Naive thymus-derived CD4-positive, alpha-beta T cell (primary cell): ENCODE results near the gene MYO16. TPM values are rescaled to one million over a fixed set of nuclear protein-coding genes. Genes with fewer than 3 reads are reported as not detected.

Source experiments
- ATAC-seq: fragments of 150-1000 bp; cut with Tn5 transposase; 2 replicates; pipeline ENCODE4 v1.10.0; 2021; ENCODE audit warnings: mild to moderate bottlenecking, moderate library complexity
- CTCF ChIA-PET: fragments of 350-600 bp; sonication (Branson Sonifier 250); formaldehyde crosslinking; loops from one replicate; lab custom pipeline; 2021; ENCODE audit warnings: antibody characterized with exemption; lab: Charles Lee
- POLR2A ChIA-PET: fragments of 350-600 bp; sonication (Branson Sonifier 250); formaldehyde crosslinking; loops from one replicate; lab custom pipeline; 2021; ENCODE audit warnings: antibody characterized with exemption, inconsistent platforms; lab: Charles Lee
- DNase-seq, 9 donors: peaks; one replicate each; pipeline versions ENCODE4 v3.0.0 to v3.0.0-alpha.2; 2020 to 2022; ENCODE audit warnings: mixed read lengths in 1 of 9
- H3K27ac ChIP-seq: one replicate; pipeline ENCODE4 v1.7.0; 2013; ENCODE audit warnings: mild to moderate bottlenecking, low read depth, low read length, moderate library complexity
- H3K27me3 ChIP-seq, 2 donors: one replicate each; pipeline ENCODE4 v1.7.0; 2013; ENCODE audit warnings: low read length in 2 of 2, mild to moderate bottlenecking in 2 of 2, moderate library complexity in 2 of 2; ENCODE audit not compliant: control insufficient read depth in 2 of 2, insufficient read depth in 2 of 2
- H3K36me3 ChIP-seq, 3 experiments: 1 replicate in 2 of 3; 2 replicates in 1 of 3; pipeline ENCODE4 v1.7.0; 2013; ENCODE audit warnings: low read length in 3 of 3, mild to moderate bottlenecking in 3 of 3, moderate library complexity in 1 of 3; ENCODE audit not compliant: insufficient read depth in 3 of 3, control insufficient read depth in 2 of 3
- H3K4me1 ChIP-seq, 2 donors: one replicate each; pipeline ENCODE4 v1.7.0; 2013; ENCODE audit warnings: low read length in 2 of 2, mild to moderate bottlenecking in 2 of 2, moderate library complexity in 1 of 2; ENCODE audit not compliant: control insufficient read depth in 2 of 2, insufficient read depth in 2 of 2
- H3K4me3 ChIP-seq: 2 replicates; pipeline ENCODE4 v1.7.0; 2013; ENCODE audit warnings: mild to moderate bottlenecking, low read length
- H3K9me3 ChIP-seq, 3 experiments: 1 replicate in 2 of 3; 2 replicates in 1 of 3; pipeline ENCODE4 v1.7.0; 2013; ENCODE audit warnings: low read length in 3 of 3; ENCODE audit not compliant: control insufficient read depth in 2 of 3
- H3K27ac Mint-ChIP-seq, 9 donors: one replicate each; pipeline ENCODE4 v1.8.0; 2020 to 2022; ENCODE audit warnings: mixed read lengths in 9 of 9, mild to moderate bottlenecking in 8 of 9, moderate library complexity in 5 of 9, inconsistent platforms in 2 of 9
- H3K27me3 Mint-ChIP-seq, 5 donors: one replicate each; pipeline ENCODE4 v1.8.0; 2021 to 2022; ENCODE audit warnings: mixed read lengths in 5 of 5, mild to moderate bottlenecking in 1 of 5
- H3K36me3 Mint-ChIP-seq, 5 donors: one replicate each; pipeline ENCODE4 v1.8.0; 2020 to 2022; ENCODE audit warnings: mixed read lengths in 5 of 5, mild to moderate bottlenecking in 3 of 5, inconsistent platforms in 1 of 5
- H3K4me1 Mint-ChIP-seq, 7 donors: one replicate each; pipeline ENCODE4 v1.8.0; 2020 to 2022; ENCODE audit warnings: mixed read lengths in 7 of 7, mild to moderate bottlenecking in 3 of 7, inconsistent platforms in 1 of 7
- H3K4me3 Mint-ChIP-seq, 10 donors: one replicate each; pipeline ENCODE4 v1.8.0; 2020 to 2022; ENCODE audit warnings: mild to moderate bottlenecking in 10 of 10, mixed read lengths in 10 of 10, moderate library complexity in 6 of 10, inconsistent platforms in 2 of 10
- H3K9me3 Mint-ChIP-seq, 11 donors: one replicate each; pipeline ENCODE4 v1.8.0; 2020 to 2022; ENCODE audit warnings: mixed read lengths in 11 of 11, mild to moderate bottlenecking in 4 of 11, inconsistent platforms in 1 of 11, moderate library complexity in 1 of 11
- intact Hi-C, 2 donors: fragments of 100-400 bp; cut with micrococcal nuclease; formaldehyde crosslinking; loops; one replicate each; pipeline ENCODE4 v1.15.1; 2023
- polyA plus RNA-seq, 2 donors: library from polyadenylated mRNA; unstranded; fragments of 300-500 nt; fragmentation: Illumina TruSeq; gene quantifications; one replicate each; pipeline ENCODE4 v1.2.3, GENCODE V29; 2021
- total RNA-seq, 6 experiments: library from RNA in 5 of 6; stranded (reverse) in 5 of 6; gene quantifications; 1 replicate in 5 of 6; 2 replicates in 1 of 6; pipeline ENCODE4 v1.2.3 and lab custom pipeline; 2021 to 2026

The MYO16 gene
- total and polyA plus RNA-seq, 7 experiments from 2014 or later, result 0.10 to 1.4 (median 1.4) TPM; not detected in 4

GRCh38 chr13:109002934-109003333 lies 373.5 kb downstream of the MYO16 start:
- Histone ChIP-seq H3K36me3 (no peaks in the 10 kb centered on the region), H3K4me1 (no peaks in the 10 kb centered on the region), H3K9me3 (no peaks in the 10 kb centered on the region), H3K27me3 (no peaks in the 10 kb centered on the region), H3K27ac (no peak overlapping the region), H3K4me3 (no peak overlapping the region)
- no peaks in the 10 kb centered on the region for H3K4me1 Mint-ChIP-seq
- H3K4me3 Mint-ChIP-seq, result no peak overlapping the region
- peaks cover 0 to 13% (median 0%) of the 10 kb centered on the region in 5 donors for H3K27me3 Mint-ChIP-seq
- DNase-seq (no peak), ATAC-seq (no peak)
- CTCF ChIA-PET, result no interaction called here
- H3K36me3 Mint-ChIP-seq, result no peaks in the 10 kb centered on the region
- intact Hi-C loops, result no loop called here
- no peak overlapping the region for H3K27ac Mint-ChIP-seq
- peaks cover 0 to 2% (median 0%) of the 10 kb centered on the region in 11 donors for H3K9me3 Mint-ChIP-seq
- POLR2A ChIA-PET, result no interaction called here

GRCh38 chr13:109007946-109008345 lies 378.5 kb downstream of the MYO16 start:
- ChIA-PET CTCF (no interaction called here), POLR2A (no interaction called here)
- H3K36me3 ChIP-seq, result no peaks in the 10 kb centered on the region
- peaks cover 0 to 2% (median 0%) of the 10 kb centered on the region in 11 donors for H3K9me3 Mint-ChIP-seq
- no peak for ATAC-seq
- DNase-seq, result no peak
- intact Hi-C loops, result no loop called here
- H3K4me1 Mint-ChIP-seq, result no peaks in the 10 kb centered on the region
- H3K4me3 ChIP-seq, result no peak overlapping the region
- no peak overlapping the region for H3K4me3 Mint-ChIP-seq
- H3K36me3 Mint-ChIP-seq, result no peaks in the 10 kb centered on the region
- H3K4me1 ChIP-seq, result no peaks in the 10 kb centered on the region
- H3K9me3 ChIP-seq, result no peaks in the 10 kb centered on the region
- H3K27ac ChIP-seq, result no peak overlapping the region
- no peak overlapping the region for H3K27ac Mint-ChIP-seq
- H3K27me3 ChIP-seq, result no peaks in the 10 kb centered on the region
- peaks cover 0 to 24% (median 0%) of the 10 kb centered on the region in 5 donors for H3K27me3 Mint-ChIP-seq

- H3K36me3 ChIP-seq, result no peaks in the 10 kb centered on the region
- Mint-ChIP-seq H3K9me3 (peaks cover 0 to 9% (median 1%) of the 10 kb centered on the region in 11 donors), H3K4me3 (no peak overlapping the region), H3K36me3 (no peaks in the 10 kb centered on the region), H3K4me1 (no peaks in the 10 kb centered on the region), H3K27me3 (peaks cover 0 to 24% (median 0%) of the 10 kb centered on the region in 5 donors), H3K27ac (no peak overlapping the region)
- DNase-seq, result no peak
- intact Hi-C loops, result no loop called here
- no peaks in the 10 kb centered on the region for H3K4me1 ChIP-seq
- no peaks in the 10 kb centered on the region for H3K27me3 ChIP-seq
- ChIA-PET CTCF (no interaction called here), POLR2A (no interaction called here)
- ATAC-seq, result no peak
- H3K4me3 ChIP-seq, result no peak overlapping the region
- H3K9me3 ChIP-seq, result no peaks in the 10 kb centered on the region
- no peak overlapping the region for H3K27ac ChIP-seq
These were observed 380.3 kb downstream of the MYO16 start for GRCh38 chr13:109009756-109010155.

- ChIA-PET POLR2A (no interaction called here), CTCF (no interaction called here)
- H3K36me3 Mint-ChIP-seq, result no peaks in the 10 kb centered on the region
- intact Hi-C loops, result no loop called here
- no peaks in the 10 kb centered on the region for H3K4me1 Mint-ChIP-seq
- ATAC-seq (no peak), DNase-seq (no peak)
- H3K27me3 ChIP-seq, result no peaks in the 10 kb centered on the region
- H3K4me3 Mint-ChIP-seq, result no peak overlapping the region
- no peaks in the 10 kb centered on the region for H3K4me1 ChIP-seq
- no peaks in the 10 kb centered on the region for H3K9me3 ChIP-seq
- no peak overlapping the region for H3K27ac Mint-ChIP-seq
- H3K9me3 Mint-ChIP-seq, result peaks cover 0 to 15% (median 2%) of the 10 kb centered on the region in 11 donors
- H3K36me3 ChIP-seq, result no peaks in the 10 kb centered on the region
- H3K27ac ChIP-seq, result no peak overlapping the region
- peaks cover 0 to 19% (median 3%) of the 10 kb centered on the region in 5 donors for H3K27me3 Mint-ChIP-seq
- H3K4me3 ChIP-seq, result no peak overlapping the region
These were observed 381.5 kb downstream of the MYO16 start for GRCh38 chr13:109010912-109011311.

- no peaks in the 10 kb centered on the region for H3K9me3 ChIP-seq
- Mint-ChIP-seq H3K9me3 (peaks cover 0 to 19% (median 5%) of the 10 kb centered on the region in 11 donors), H3K27me3 (peaks cover 0 to 22% (median 11%) of the 10 kb centered on the region in 5 donors), H3K27ac (no peak overlapping the region), H3K36me3 (no peaks in the 10 kb centered on the region), H3K4me3 (no peak overlapping the region), H3K4me1 (no peaks in the 10 kb centered on the region)
- H3K4me3 ChIP-seq, result no peak overlapping the region
- ChIA-PET POLR2A (no interaction called here), CTCF (interaction anchor here (0.6 kb wide), 1 partner anchor 1238 kb away, joined by 8 read pairs; no protein-coding TSS in a partner anchor)
- DNase-seq, result no peak
- H3K36me3 ChIP-seq, result no peaks in the 10 kb centered on the region
- no peak overlapping the region for H3K27ac ChIP-seq
- intact Hi-C loops, result no loop called here
- ATAC-seq, result no peak
- no peaks in the 10 kb centered on the region for H3K4me1 ChIP-seq
- H3K27me3 ChIP-seq, result no peaks in the 10 kb centered on the region
These were observed 382.7 kb downstream of the MYO16 start for GRCh38 chr13:109012115-109012514.

GRCh38 chr13:109021558-109021957 lies 392.1 kb downstream of the MYO16 start:
- peaks cover 0 to 4% (median 0%) of the 10 kb centered on the region in 11 donors for H3K9me3 Mint-ChIP-seq
- no peak overlapping the region for H3K27ac Mint-ChIP-seq
- no peaks in the 10 kb centered on the region for H3K4me1 ChIP-seq
- H3K4me3 ChIP-seq, result no peak overlapping the region
- intact Hi-C loops, result no loop called here
- H3K4me1 Mint-ChIP-seq, result no peaks in the 10 kb centered on the region
- ChIA-PET POLR2A (no interaction called here), CTCF (no interaction called here)
- H3K27me3 Mint-ChIP-seq, result peaks cover 0 to 13% (median 10%) of the 10 kb centered on the region in 5 donors
- H3K27ac ChIP-seq, result no peak overlapping the region
- no peaks in the 10 kb centered on the region for H3K9me3 ChIP-seq
- DNase-seq (no peak), ATAC-seq (no peak)
- no peaks in the 10 kb centered on the region for H3K36me3 ChIP-seq
- H3K4me3 Mint-ChIP-seq, result no peak overlapping the region
- H3K27me3 ChIP-seq, result no peaks in the 10 kb centered on the region
- no peaks in the 10 kb centered on the region for H3K36me3 Mint-ChIP-seq

GRCh38 chr13:109024611-109025010 lies 395.2 kb downstream of the MYO16 start:
- no peaks in the 10 kb centered on the region for H3K9me3 ChIP-seq
- H3K4me1 Mint-ChIP-seq, result no peaks in the 10 kb centered on the region
- H3K27me3 Mint-ChIP-seq, result peaks cover 0 to 5% (median 2%) of the 10 kb centered on the region in 5 donors
- ATAC-seq (no peak), DNase-seq (no peak)
- ChIA-PET POLR2A (no interaction called here), CTCF (no interaction called here)
- no peaks in the 10 kb centered on the region for H3K27me3 ChIP-seq
- no peaks in the 10 kb centered on the region for H3K4me1 ChIP-seq
- no peaks in the 10 kb centered on the region for H3K9me3 Mint-ChIP-seq
- H3K4me3 Mint-ChIP-seq, result no peak overlapping the region
- H3K36me3 ChIP-seq, result no peaks in the 10 kb centered on the region
- no peak overlapping the region for H3K27ac Mint-ChIP-seq
- intact Hi-C loops, result no loop called here
- H3K27ac ChIP-seq, result no peak overlapping the region
- H3K36me3 Mint-ChIP-seq, result no peaks in the 10 kb centered on the region
- no peak overlapping the region for H3K4me3 ChIP-seq
